ENCODE measurements around the gene ELP1.

DNA sequence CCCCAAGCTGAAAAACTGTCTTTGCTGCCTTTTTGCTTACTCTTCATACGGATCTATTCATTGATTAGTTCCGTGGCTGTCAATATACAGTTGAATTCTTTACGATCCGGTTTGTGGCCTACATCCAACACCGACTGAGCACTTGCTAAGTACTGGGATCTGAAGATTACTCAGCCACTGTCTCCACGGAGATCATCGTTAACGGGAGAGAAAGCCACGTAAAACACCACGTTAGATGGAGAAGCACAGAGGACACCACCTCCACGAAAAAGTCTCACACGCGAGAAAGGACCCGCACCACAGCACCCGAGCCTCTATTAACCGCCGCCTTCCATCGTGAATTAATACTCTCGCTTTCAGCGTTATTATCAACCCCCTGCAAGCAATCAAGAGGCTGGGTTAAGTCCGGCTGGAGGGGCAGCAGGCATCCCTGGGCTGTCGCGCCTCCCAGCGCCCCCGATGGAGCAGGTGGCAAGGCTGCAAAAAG, 650 bp downstream of the ELP1 start:
- TF ChIP-seq, protein P1, sequence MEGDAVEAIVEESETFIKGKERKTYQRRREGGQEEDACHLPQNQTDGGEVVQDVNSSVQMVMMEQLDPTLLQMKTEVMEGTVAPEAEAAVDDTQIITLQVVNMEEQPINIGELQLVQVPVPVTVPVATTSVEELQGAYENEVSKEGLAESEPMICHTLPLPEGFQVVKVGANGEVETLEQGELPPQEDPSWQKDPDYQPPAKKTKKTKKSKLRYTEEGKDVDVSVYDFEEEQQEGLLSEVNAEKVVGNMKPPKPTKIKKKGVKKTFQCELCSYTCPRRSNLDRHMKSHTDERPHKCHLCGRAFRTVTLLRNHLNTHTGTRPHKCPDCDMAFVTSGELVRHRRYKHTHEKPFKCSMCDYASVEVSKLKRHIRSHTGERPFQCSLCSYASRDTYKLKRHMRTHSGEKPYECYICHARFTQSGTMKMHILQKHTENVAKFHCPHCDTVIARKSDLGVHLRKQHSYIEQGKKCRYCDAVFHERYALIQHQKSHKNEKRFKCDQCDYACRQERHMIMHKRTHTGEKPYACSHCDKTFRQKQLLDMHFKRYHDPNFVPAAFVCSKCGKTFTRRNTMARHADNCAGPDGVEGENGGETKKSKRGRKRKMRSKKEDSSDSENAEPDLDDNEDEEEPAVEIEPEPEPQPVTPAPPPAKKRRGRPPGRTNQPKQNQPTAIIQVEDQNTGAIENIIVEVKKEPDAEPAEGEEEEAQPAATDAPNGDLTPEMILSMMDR (conservative IDR thresholded peaks at IDR 0.05; ENCODE audit: low read depth, low read length): no peak
- TF ChIP-seq EZH2 (IDR thresholded peaks at IDR 0.05; ENCODE audit: low read length, unreplicated experiment): no peak

Measured in PC-3 (cell line).